HL-60/S4 treated with phorbol 12-myristate 13-acetate at 8.2 ng/mL for 4 days and 3 days (cell line): ENCODE measurements around the gene LARP1B.
"Not testable (repeated sequence)": the region's sequence is repeated elsewhere in the genome, so short reads cannot be mapped to it uniquely, and the experiment has no call there.

ENCODE experiments used
- in situ Hi-C: fragments of 300-500 bp; cut with MboI; formaldehyde crosslinking; loops from 2 replicates; pipeline ENCODE4 v1.15.0; 2022; ENCODE audit warnings: low sequenced_read_pairs

LARP1B gene

GRCh38 chr4:128134925-128135324 is 73.8 kb downstream of the LARP1B start:
- in situ Hi-C loops, result no loop called here

DNA sequence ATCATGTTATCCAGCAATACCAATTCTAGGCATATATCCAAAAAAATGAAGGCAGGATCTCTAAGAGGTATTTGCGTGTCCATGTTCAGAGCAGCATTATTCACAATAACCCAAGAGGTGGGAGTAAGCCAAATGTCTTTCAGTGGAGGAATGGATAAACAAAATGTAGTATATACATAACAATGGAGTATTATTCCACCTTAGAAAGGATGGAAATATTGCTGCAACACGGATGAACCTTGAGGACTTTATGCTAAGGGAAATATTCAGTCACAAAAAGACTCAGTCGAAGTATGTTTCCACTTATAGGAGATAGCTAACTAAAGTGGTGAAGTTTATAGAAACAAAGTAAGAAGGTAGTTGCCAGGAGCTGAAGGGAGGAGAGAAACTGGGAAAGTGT is 74.3 kb downstream of the LARP1B start:
- in situ Hi-C loops, result no loop called here

GRCh38 chr4:128141866-128142265 is 80.8 kb downstream of the LARP1B start:
- in situ Hi-C loops, result no loop called here

- in situ Hi-C loops, result no loop called here
Measured at GRCh38 chr4:128145727-128146126, 84.6 kb downstream of the LARP1B start.

GRCh38 chr4:128153800-128154199 is 92.7 kb downstream of the LARP1B start:
- in situ Hi-C loops, result no loop called here

DNA sequence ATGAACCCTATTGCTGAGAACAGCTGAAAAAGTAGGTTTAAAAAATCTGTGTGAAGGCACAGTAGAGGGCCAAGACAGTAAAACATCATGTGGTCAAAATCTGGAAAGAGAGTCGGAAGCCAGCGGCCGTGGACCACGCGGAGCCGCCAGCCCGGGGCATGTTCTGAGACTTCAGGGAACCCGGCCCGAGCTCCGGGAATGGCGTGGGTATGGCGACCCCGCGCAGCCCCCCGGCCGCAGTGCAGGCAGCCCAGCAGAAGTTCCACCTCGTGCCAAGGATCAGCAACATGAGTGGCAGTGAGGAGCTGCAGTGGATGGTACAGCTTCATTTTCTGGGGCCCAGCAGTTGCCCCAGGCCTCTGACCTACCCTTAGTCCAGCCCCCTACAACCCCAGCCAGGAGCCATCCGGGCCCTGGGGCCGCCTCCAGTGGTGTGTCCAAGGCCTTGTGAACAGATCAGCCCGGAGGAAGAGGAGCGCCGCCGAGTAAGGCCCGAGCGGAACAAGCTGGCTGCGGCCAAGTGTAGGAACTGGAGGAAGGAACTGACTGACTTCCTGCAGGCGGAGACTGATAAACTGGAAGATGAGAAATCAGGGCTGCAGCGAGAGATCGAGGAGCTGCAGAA is 94.2 kb downstream of the LARP1B start:
- in situ Hi-C loops, result no loop called here

GRCh38 chr4:128155874-128156456 is 94.9 kb downstream of the LARP1B start:
- in situ Hi-C loops, result no loop called here

- in situ Hi-C loops, result not testable (repeated sequence)
Measured at GRCh38 chr4:128156472-128156871, 95.4 kb downstream of the LARP1B start.

- in situ Hi-C loops, result no loop called here
Measured at GRCh38 chr4:128158894-128159293, 97.8 kb downstream of the LARP1B start.

GRCh38 chr4:128159967-128160366 is 98.9 kb downstream of the LARP1B start:
- in situ Hi-C loops, result no loop called here

- in situ Hi-C loops, result no loop called here
Measured at GRCh38 chr4:128161138-128161537, 100.0 kb downstream of the LARP1B start.

DNA sequence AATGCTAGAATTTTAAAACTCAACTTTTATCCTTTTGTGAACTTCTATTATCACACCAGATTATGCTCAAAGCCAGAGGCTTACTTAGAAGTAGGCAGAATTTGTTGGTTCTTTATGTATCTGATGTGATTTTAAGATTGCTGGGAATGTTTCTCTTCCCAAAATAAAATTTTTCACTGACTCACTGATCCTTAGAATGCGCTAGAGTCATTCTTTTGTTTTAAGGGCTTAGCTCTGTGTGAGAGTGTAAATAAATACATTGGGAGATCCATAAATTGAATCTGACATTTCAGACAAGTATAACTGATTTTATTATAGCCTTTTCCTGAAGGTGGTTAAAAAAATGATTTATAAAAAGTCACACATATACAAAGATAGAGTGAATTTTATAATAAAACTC is 101.3 kb downstream of the LARP1B start:
- in situ Hi-C loops, result no loop called here

DNA sequence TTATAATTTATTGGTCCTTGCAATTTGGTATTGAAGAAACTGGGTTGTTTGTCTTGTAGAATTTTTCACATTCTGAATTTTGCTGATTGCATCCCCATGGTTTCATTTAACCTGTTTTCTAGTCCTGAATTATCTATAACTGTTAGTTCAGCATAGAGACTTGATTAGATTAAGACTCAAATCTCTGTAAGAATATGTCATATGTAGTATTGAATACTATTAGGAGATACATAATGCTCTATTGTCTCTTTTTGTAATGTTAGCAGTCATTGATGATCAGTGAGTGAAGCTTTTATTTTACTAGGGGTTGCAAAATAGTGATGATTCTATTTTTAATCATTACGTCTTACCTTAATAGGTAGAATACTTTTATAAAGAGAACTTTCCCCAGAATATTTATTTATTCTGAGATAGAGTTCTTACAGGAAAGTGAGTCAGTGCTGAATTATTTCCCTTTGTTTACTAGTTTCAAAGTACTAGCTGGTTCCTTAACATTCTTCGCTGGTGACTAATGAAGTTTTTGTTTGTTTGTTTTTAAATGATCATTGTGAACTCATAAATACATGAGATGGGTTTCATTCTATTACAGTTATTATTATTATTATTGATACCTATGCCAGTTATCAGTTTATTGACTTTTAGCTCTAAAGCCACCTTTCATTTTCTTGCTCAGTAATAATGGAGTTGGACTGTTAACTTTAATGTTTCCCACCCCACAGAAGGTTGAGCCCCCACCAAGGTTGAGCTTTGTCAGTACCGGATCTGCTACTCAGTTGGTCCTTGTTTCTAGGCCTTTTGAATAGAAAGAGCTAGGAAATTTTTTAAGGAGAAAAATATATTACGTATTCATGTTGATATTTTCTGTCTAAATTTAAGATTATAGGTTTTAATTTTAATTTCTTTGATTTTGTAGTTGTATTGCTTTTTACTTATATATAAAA is 102.3 kb downstream of the LARP1B start:
- in situ Hi-C loops, result no loop called here

GRCh38 chr4:128166982-128167381 is 105.9 kb downstream of the LARP1B start:
- in situ Hi-C loops, result no loop called here

DNA sequence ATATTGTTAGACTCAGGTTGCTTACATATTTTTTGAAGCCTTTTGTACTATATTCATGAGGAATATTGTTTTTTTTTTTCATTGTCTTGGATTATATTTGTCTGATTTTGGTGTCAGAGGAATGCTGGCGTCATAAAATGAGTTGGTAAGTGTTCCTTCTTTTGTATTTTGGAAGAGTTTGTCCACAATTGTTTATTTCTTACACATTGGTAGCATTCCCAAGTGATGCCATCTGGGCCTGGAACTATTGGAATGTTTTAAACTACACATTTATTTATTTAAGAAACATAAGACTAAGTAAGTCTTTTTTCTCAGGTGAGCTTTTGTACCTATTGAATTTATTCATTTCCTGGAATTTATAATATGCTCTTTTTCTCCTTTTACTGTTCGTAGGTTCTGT is 107.6 kb downstream of the LARP1B start:
- in situ Hi-C loops, result no loop called here

DNA sequence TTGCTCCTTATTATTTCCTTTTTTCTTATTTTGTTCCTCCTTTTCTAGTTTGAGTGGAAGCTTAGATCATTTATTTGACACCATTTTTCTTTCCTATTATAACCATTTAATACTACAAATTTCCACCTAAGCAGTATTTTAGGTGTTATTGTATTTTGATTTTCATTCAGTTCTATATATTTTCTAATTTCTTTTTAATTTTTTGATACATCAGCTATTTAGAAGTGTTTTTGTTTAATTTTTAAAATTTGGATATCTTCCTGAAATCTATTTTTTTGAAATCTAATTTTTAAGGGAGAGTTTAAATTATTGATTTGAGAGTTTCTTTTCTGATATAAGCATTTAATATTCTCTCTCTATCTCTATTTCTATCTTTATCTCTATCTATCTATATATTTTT is 108.1 kb downstream of the LARP1B start:
- in situ Hi-C loops, result no loop called here

GRCh38 chr4:128176643-128177042 is 115.5 kb downstream of the LARP1B start:
- in situ Hi-C loops, result loop anchor here (25.0 kb wide), 1 partner anchor 636 kb away; the partner anchor contains the start of gene JADE1

DNA sequence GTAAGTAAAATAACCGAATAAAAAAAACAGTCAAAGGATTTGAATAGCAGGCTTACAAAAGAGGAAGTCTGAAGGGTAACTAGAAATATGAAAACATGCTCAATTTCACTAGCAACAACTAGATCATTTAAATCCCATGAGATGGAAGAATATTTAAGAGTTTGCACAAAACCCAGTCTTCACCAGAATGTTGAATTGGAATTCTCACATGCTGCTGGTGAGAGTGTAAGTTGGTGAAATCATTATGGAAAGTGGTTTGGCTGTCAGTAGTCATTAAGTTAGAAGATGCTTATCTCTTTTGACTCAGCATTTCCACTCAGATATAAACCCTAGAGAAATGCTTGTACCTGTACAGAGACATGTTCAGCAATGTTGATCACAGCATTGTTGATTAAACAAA is 116.4 kb downstream of the LARP1B start:
- in situ Hi-C loops, result loop anchor here (25.0 kb wide), 1 partner anchor 635 kb away; the partner anchor contains the start of gene JADE1

DNA sequence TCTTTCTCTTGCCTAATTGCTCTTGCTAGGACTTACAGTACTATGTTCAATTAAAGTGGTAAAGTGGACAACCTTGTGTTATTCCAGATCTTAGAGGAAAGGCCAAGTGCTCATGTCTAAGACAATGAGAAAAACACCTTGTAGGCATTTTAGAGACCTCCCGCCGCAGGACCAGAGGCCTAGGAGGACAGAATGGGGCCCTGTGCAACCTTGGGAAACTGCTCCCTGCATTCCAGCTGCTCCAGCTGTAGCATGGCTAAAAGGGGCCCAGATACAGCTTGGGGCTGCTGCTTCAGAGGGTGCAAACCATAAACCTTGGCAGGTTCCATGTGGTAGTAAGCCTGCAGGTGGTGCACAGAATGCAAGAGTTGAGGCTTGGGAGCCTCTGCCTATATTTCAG is 125.5 kb downstream of the LARP1B start:
- in situ Hi-C loops, result loop anchor here (25.0 kb wide), 1 partner anchor 626 kb away; the partner anchor contains the start of gene JADE1

GRCh38 chr4:128191115-128191781 is 130.1 kb downstream of the LARP1B start:
- in situ Hi-C loops, result loop anchor here (25.0 kb wide), 1 partner anchor 621 kb away; the partner anchor contains the start of gene JADE1
